Measurements from ENCODE around the gene TTC9.

GRCh38 chr14:70611216-70611615 is 30.5 kb upstream of the TTC9 start:
- TF ChIP-seq CTCF (IDR thresholded peaks at IDR 0.05) (no peak), POLR2A (IDR thresholded peaks at IDR 0.05) (no peak)

Data from esophagus squamous epithelium (tissue), 4 donors.